SK-N-SH treated with all-trans-retinoic acid at 6 μM for 48 hours (cell line): ENCODE data around the gene GRIN3A.

Experiments used
- ARNTL ChIP-seq: fragments of 450-650 bp; formaldehyde crosslinking; IDR thresholded peaks from 2 replicates; pipeline ENCODE4 v1.5.0; 2020; ENCODE audit warnings: low read depth, mild to moderate bottlenecking, moderate library complexity, borderline replicate concordance
- BACH2 ChIP-seq: fragments of 250-450 bp; sonication (Bioruptor Pico); IDR thresholded peaks from 2 replicates; pipeline ENCODE4 v1.9.0; 2021; ENCODE audit warnings: mild to moderate bottlenecking, borderline replicate concordance
- GLIS3 ChIP-seq: fragments of 250-450 bp; sonication (Bioruptor Pico); IDR thresholded peaks from 2 replicates; pipeline ENCODE4 v1.5.0; 2020; ENCODE audit warnings: mild to moderate bottlenecking, moderate library complexity
- ZC3H10 ChIP-seq: fragments of 250-450 bp; sonication (Bioruptor Pico); IDR thresholded peaks from 2 replicates; pipeline ENCODE4 v1.5.1; 2021; ENCODE audit warnings: mild to moderate bottlenecking, moderate library complexity
- ZNF70 ChIP-seq: fragments of 450-650 bp; formaldehyde crosslinking; IDR thresholded peaks from 2 replicates; pipeline ENCODE4 v1.5.0; 2020; ENCODE audit warnings: mild to moderate bottlenecking, moderate library complexity
- ZNF8 ChIP-seq: fragments of 450-650 bp; formaldehyde crosslinking; IDR thresholded peaks from 2 replicates; pipeline ENCODE4 v1.5.0; 2020; ENCODE audit warnings: mild to moderate bottlenecking, moderate library complexity
- TF ChIP-seq, protein P1 (sequence below): fragments of 250-450 bp; sonication (Bioruptor Pico); IDR thresholded peaks from 2 replicates; pipeline ENCODE4 v1.8.0; 2020; ENCODE audit warnings: mild to moderate bottlenecking, moderate library complexity, borderline replicate concordance

DNA sequence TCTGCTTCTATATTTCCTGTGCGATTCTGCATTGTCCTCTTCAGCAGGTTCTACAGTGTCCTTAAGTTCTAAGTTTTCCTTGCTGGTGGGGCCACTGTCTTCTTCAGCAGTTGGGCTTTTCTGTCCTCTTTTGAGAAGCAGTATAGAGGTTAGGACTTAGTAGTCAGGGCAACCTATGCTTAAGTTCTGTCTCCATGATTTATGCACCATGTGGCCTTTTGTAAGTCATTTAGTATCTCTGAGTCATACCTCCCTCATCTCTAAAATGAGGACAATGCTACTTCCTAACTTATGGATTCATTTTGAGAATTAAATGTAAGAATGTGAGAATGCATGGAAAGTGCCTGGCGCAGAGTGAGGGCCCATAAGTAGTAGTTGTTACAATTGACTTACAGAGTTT lies 46.8 kb downstream of the GRIN3A start:
- TF ChIP-seq ZNF8 (CRISPR knock-in tag) (no peak), ZC3H10 (CRISPR knock-in tag) (no peak), ARNTL (CRISPR knock-in tag) (no peak), GLIS3 (CRISPR knock-in tag) (no peak), ZNF70 (CRISPR knock-in tag) (no peak), BACH2 (CRISPR knock-in tag) (no peak)
- TF ChIP-seq, protein P1, sequence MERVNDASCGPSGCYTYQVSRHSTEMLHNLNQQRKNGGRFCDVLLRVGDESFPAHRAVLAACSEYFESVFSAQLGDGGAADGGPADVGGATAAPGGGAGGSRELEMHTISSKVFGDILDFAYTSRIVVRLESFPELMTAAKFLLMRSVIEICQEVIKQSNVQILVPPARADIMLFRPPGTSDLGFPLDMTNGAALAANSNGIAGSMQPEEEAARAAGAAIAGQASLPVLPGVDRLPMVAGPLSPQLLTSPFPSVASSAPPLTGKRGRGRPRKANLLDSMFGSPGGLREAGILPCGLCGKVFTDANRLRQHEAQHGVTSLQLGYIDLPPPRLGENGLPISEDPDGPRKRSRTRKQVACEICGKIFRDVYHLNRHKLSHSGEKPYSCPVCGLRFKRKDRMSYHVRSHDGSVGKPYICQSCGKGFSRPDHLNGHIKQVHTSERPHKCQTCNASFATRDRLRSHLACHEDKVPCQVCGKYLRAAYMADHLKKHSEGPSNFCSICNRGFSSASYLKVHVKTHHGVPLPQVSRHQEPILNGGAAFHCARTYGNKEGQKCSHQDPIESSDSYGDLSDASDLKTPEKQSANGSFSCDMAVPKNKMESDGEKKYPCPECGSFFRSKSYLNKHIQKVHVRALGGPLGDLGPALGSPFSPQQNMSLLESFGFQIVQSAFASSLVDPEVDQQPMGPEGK (CRISPR knock-in tag), result no peak
